NCI-H1417 (cell line): Measurements from ENCODE around the gene IKZF3.
"Not testable (repeated sequence)": the region's sequence is repeated elsewhere in the genome, so short reads cannot be mapped to it uniquely, and the experiment has no call there.

Experiments used
- DNase-seq, 3 experiments: peaks; one replicate each; lab custom pipeline; 2025; lab: John Stamatoyannopoulos, UW

IKZF3 gene

GRCh38 chr17:39716879-39717536 lies 147.1 kb downstream of the IKZF3 start:
- no peak for DNase-seq

GRCh38 chr17:39716073-39716818 lies 147.9 kb downstream of the IKZF3 start:
- no peak for DNase-seq

GRCh38 chr17:39715375-39716072 lies 148.6 kb downstream of the IKZF3 start:
- DNase-seq: no peak

GRCh38 chr17:39714234-39714633 lies 149.9 kb downstream of the IKZF3 start:
- DNase-seq: no peak

GRCh38 chr17:39711851-39712250 lies 152.3 kb downstream of the IKZF3 start:
- DNase-seq: no peak

- not testable (repeated sequence) for DNase-seq
These were observed 153.0 kb downstream of the IKZF3 start for GRCh38 chr17:39711071-39711470.

- DNase-seq: no peak
These were observed 153.8 kb downstream of the IKZF3 start for GRCh38 chr17:39709998-39710964.

- no peak for DNase-seq
These were observed 154.7 kb downstream of the IKZF3 start for GRCh38 chr17:39709319-39709997.
